Measurements from ENCODE around the gene ATG7.

DNA sequence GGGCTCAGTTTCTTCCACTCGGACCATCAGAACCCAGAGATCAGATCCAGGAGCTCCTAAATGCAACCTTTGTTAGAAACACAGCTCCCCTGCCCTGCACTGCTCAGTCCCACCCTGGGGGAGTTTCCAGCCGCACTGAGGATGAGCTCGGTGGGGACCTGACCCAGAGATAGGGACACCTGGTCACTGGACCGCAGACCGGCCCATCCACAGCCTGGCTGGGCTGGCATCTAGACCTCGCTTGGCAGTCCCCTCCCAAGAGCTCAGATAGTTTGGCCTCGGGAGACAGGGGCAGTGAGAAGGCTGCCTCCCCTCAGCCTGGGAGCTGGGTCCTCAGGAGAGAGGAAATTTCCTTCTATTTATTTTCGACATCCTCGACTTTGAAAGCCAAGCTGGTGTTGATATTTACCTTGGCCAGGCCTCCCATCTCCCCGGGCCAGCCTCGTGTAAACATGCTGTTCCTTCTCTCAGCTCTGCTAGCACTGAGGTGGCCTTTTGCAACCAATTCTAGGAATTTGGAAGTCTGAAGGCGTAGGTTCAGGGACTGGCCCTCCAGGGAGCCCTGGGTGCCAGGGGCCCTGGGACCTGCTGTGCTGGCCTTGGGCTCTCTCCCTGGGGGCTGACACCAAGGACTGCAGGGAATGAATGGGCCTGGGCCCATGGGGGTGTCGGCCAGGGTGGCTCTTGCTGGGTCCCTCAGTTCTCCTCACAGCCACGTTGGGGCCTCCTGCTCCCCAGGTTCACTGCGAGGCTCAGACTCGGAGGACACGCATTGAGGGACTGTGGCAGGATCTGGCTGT, 281.4 kb downstream of the ATG7 start:
- TF ChIP-seq KLF10 (tag by site-specific recombination; IDR thresholded peaks at IDR 0.05) (no peak), BCL11B (tag by site-specific recombination; IDR thresholded peaks at IDR 0.05; ENCODE audit: low read depth) (no peak), ZNF629 (tag by site-specific recombination; IDR thresholded peaks at IDR 0.05) (no peak), ZNF530 (tag by site-specific recombination; IDR thresholded peaks at IDR 0.05; ENCODE audit: low read depth) (no peak), ZSCAN23 (tag by site-specific recombination; IDR thresholded peaks at IDR 0.05) (no peak), HOXA7 (CRISPR knock-in tag; IDR thresholded peaks at IDR 0.05; ENCODE audit: borderline replicate concordance) (no peak), ZNF777 (tag by site-specific recombination; IDR thresholded peaks at IDR 0.05; ENCODE audit: borderline replicate concordance) (no peak), SP2 (tag by site-specific recombination; IDR thresholded peaks at IDR 0.05) (no peak)
- TF ChIP-seq, protein P1, sequence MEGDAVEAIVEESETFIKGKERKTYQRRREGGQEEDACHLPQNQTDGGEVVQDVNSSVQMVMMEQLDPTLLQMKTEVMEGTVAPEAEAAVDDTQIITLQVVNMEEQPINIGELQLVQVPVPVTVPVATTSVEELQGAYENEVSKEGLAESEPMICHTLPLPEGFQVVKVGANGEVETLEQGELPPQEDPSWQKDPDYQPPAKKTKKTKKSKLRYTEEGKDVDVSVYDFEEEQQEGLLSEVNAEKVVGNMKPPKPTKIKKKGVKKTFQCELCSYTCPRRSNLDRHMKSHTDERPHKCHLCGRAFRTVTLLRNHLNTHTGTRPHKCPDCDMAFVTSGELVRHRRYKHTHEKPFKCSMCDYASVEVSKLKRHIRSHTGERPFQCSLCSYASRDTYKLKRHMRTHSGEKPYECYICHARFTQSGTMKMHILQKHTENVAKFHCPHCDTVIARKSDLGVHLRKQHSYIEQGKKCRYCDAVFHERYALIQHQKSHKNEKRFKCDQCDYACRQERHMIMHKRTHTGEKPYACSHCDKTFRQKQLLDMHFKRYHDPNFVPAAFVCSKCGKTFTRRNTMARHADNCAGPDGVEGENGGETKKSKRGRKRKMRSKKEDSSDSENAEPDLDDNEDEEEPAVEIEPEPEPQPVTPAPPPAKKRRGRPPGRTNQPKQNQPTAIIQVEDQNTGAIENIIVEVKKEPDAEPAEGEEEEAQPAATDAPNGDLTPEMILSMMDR (tag by site-specific recombination; IDR thresholded peaks at IDR 0.05) = no peak
- TF ChIP-seq, protein P2, sequence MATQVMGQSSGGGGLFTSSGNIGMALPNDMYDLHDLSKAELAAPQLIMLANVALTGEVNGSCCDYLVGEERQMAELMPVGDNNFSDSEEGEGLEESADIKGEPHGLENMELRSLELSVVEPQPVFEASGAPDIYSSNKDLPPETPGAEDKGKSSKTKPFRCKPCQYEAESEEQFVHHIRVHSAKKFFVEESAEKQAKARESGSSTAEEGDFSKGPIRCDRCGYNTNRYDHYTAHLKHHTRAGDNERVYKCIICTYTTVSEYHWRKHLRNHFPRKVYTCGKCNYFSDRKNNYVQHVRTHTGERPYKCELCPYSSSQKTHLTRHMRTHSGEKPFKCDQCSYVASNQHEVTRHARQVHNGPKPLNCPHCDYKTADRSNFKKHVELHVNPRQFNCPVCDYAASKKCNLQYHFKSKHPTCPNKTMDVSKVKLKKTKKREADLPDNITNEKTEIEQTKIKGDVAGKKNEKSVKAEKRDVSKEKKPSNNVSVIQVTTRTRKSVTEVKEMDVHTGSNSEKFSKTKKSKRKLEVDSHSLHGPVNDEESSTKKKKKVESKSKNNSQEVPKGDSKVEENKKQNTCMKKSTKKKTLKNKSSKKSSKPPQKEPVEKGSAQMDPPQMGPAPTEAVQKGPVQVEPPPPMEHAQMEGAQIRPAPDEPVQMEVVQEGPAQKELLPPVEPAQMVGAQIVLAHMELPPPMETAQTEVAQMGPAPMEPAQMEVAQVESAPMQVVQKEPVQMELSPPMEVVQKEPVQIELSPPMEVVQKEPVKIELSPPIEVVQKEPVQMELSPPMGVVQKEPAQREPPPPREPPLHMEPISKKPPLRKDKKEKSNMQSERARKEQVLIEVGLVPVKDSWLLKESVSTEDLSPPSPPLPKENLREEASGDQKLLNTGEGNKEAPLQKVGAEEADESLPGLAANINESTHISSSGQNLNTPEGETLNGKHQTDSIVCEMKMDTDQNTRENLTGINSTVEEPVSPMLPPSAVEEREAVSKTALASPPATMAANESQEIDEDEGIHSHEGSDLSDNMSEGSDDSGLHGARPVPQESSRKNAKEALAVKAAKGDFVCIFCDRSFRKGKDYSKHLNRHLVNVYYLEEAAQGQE (tag by site-specific recombination; IDR thresholded peaks at IDR 0.05) = no peak
- TF ChIP-seq, protein P3, sequence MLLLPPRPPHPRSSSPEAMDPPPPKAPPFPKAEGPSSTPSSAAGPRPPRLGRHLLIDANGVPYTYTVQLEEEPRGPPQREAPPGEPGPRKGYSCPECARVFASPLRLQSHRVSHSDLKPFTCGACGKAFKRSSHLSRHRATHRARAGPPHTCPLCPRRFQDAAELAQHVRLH (tag by site-specific recombination; IDR thresholded peaks at IDR 0.05) = no peak
